Stimulated activated CD4-positive, alpha-beta T cell treated with anti-CD3 and anti-CD28 coated beads, Interleukin-2, amount 100 ng/mL, for 4 hours (primary cell): ENCODE data around the gene PLXNB3.

Source experiments
- DNase-seq: peaks from one replicate; pipeline ENCODE4 v3.0.0-alpha.2; 2020; ENCODE audit warnings: low read depth

PLXNB3 gene

GRCh38 chrX:153818571-153819383 is 54.7 kb downstream of the PLXNB3 start:
- DNase-seq = no peak

- no peak for DNase-seq
Measured at GRCh38 chrX:153819384-153820040, 55.5 kb downstream of the PLXNB3 start.

GRCh38 chrX:153820601-153821000 is 56.6 kb downstream of the PLXNB3 start:
- DNase-seq = no peak

- no peak for DNase-seq
Measured at GRCh38 chrX:153821066-153821465, 57.0 kb downstream of the PLXNB3 start.

GRCh38 chrX:153824348-153824747 is 60.3 kb downstream of the PLXNB3 start:
- no peak for DNase-seq

DNA sequence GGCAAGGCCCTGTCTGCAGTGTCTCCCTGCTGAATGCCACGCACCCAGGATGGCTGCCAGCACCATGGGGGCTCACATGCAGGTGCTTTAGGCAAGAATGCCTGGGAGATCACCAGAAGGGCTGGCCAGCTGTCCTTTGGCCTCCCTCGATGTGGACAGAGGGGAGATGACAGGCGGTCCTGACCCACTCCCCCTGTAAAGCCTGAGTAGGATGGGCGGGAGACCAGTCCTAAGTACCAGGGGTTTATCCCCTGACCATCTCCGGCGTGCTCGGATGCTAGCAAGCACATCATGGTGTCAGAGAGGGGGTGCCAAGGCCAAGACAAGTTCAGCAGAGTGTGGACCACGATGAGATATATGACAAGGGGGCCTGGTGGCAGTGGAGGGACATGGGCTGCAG is 61.0 kb downstream of the PLXNB3 start:
- DNase-seq = no peak
